Measurements from ENCODE around the gene UGT1A4.
"Not testable (repeated sequence)": the region's sequence is repeated elsewhere in the genome, so short reads cannot be mapped to it uniquely, and the experiment has no call there.

The UGT1A4 gene

DNA sequence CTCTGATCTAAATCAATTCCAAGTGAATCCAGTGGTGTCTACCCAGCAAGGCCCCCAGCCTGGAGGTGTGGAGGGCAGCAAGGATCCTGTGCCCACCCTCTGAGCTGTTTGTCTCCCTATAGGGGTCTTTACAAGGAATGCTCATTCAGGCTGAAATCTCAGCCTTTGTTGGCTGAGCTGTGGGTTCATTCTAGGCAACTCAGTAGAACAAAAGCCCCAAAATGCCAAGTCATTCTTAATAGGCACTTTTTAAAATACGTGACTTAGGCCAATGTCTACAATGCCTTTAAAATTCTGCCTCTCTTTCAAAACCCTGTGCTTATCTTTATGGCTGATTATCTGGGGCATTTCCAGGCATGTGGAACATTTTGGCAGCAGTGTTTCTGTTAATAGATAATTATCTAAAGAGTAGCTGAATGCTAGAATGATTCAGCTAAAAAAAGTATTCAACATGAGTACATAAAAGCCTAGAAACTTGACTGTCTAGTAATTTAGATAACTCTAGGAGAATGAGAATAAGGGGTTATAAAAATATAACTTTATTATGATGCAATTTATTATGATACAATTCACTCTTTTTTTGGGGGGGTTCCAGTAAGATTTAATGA is 18.4 kb upstream of the UGT1A4 start:
- DNase-seq, result peak; percentile 32

DNA sequence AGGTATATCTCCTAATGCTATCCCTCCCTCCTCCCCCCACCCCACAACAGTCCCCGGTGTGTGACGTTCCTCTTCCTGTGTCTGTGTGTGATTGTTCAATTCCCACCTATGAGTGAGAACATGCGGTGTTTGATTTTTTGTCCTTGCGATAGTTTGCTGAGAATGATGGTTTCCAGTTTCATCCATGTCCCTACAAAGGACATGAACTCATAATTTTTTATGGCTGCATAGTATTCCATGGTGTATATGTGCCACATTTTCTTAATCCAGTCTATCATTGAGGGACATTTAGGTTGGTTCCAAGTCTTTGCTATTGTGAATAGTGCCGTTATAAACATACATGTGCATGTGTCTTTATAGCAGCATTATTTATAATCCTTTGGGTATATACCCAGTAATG is 17.7 kb upstream of the UGT1A4 start:
- not testable (repeated sequence) for DNase-seq

DNA sequence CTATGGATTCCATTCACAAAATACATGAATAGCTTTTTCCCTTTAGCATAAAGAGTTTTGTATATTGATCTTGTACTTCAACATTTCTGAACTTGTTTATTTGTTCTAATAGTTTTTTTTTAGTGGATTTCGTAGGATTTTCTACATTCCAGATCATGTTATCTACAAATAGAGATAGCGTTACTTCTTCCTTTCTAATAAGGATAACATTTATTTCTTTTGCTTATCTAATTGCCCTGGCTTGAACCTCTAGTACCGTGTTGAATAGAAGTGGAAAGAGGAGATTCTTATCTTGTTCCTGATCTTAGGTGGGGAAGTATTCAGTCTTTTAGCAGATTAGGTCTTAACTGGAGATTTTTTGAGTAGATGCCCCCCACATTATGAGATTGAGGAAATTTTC is 16.3 kb upstream of the UGT1A4 start:
- DNase-seq, result no peak

DNA sequence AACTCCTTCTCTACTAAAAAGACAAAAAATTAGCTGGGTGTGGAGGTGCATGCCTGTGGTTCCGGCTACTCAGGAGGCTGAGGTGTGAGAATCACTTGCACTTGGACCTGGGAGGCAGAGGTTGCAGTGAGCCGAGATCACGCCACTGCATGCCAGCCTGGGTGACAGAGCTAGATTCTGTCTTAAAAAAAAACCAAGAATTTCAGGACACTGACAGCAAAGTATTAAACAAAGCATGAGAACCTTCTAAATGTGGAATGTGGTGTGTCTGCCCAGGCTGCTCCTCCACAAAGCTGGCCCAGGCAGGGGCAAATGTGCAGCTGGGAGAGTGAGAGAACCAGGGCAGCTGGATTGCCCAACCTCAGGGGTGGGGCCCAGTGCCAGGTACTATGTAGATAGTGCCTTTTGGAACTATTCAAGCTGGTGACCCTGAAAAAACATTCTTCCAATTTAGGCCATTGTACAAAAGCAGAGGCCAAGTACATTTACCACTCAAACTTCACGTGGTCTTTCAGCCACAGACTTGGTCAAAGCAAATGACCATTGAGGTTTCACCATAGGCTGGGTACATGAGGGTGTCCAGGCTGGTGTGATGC is 12.5 kb upstream of the UGT1A4 start:
- DNase-seq, result no peak

DNA sequence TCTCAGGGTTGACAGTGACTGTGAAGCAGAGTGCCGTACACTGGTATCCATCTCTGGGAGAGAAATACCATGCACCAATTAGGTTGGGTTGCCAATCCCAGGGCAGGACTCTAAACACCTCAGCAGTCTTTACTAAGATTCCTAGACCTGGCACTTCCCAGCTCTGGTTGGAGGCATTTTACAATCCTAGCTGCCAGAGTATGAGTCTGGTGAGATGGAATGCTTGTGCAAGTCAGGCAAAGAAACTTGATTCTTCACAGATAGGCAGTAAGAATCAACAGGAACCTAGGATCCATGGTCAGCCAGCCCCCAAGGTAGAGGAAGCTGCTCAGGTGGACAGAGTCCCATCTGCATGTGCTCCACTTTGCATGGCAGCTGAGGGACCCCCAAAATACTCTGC is 11.8 kb upstream of the UGT1A4 start:
- DNase-seq, result no peak

DNA sequence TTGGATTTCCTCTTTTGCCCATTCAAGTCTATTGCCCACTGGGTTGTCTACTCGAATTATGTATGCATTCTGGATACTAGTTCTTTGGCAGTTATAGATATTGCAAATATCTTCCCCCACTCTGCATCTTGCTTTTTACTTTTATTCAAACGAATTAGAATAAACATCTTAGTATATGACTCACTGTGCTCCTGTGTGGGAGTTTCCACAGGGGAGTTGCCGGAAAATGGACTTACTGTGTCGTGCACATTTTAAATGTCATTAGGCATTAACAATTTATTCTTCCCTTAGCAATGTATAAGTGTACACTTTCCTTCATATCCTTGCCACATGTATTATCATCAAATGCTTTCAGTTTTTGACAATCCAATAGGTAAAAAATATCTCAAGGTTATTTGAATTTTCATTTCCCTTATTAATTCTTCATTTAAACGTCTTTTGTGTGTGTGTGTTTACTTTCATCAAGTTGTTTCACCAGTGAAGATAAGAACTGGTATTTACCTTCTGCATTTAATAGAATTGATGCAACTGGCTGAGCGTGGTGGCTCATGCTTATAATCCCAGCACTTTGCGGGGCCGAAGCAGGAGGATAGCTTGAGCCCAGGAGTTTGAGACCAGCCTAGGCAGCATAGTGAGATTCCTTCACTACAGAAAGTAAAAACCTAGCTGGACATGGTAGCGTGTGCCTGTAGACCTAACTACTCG is 10.4 kb upstream of the UGT1A4 start:
- DNase-seq, result no peak

DNA sequence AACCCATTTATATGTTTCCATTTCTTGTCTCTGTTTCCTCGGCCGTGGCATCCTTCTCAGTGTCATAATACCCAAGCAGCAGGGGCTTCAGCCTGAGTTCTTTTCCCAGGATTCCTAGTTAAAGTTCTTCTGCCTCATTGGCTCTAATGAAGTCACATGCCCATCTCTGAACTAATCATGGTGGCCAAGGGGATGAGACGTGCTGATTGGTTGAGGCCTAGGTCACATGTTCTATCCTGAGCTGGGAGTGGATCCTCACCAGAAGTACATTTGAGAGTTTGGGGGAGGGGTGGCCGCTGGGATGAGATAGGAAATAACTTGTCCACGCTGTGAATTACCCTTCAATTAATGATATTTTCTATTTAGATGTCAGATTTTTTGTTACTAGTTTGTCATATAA is 9.6 kb upstream of the UGT1A4 start:
- no peak for DNase-seq

DNA sequence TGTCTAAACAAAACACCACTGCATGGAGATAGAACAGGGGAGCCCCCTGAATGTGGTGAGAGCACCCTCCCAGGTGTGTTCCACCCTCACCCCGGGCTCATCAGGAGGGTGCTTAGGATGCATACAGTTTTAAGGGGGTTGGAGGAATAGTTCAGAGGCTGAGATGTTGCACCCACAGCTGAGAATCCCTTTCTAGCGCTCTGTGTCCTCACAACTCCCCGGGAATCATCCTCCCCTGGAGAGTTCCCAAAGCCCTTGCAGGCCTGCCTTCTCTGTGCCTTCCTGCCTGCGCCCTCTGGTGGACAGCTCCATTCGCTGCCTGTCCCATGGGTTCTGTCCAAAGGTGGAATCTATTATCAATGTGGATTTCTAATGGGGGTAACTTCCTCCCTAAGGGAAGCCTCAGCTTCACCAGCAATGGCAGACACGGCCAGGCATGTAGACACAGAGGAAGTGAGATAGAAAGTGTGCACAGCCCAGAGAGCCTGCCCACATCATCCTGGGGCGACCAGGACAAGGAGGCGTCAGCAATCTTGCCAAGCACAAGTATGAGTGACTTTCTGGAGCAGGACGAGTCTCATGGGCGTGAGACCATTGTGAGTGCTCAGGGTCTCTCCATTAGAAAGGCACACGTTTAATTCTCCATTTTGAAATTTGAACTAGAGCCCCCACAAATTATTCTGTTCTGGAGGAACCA is 7.1 kb upstream of the UGT1A4 start:
- DNase-seq, result no peak

DNA sequence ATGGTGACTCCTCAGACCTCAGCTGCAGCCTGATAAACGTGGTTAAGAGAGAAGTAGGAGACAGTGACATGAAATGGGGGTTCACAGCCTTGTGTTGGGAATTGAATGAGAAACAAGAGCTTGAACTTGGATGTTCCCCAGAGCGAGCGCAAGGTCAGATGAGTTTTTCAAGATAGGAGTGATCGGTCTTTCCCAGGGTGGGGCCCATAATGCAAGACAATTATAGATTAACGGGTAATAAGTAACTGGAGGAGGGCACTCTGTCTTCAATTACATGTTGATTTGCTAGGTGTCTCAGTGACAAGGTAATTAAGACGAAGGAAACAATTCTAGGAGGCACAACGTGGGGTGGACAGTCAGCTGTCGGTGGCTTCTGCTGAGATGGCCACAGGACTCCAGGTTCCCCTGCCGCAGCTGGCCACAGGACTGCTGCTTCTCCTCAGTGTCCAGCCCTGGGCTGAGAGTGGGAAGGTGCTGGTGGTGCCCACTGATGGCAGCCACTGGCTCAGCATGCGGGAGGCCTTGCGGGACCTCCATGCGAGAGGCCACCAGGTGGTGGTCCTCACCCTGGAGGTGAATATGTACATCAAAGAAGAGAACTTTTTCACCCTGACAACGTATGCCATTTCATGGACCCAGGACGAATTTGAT is 5.8 kb upstream of the UGT1A4 start, which contains the start of gene UGT1A5:
Gene UGT1A5 (plus strand): TSS at position 297 of the 651 bp plus-strand sequence. CDS start 85 bp downstream, at position 382.
- no peak for DNase-seq

DNA sequence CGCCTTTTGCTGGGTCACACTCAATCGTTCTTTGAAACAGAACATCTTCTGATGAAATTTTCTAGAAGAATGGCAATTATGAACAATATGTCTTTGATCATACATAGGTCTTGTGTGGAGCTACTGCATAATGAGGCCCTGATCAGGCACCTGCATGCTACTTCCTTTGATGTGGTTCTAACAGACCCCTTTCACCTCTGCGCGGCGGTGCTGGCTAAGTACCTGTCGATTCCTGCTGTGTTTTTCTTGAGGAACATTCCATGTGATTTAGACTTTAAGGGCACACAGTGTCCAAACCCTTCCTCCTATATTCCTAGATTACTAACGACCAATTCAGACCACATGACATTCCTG is 5.3 kb upstream of the UGT1A4 start:
- no peak for DNase-seq

DNA sequence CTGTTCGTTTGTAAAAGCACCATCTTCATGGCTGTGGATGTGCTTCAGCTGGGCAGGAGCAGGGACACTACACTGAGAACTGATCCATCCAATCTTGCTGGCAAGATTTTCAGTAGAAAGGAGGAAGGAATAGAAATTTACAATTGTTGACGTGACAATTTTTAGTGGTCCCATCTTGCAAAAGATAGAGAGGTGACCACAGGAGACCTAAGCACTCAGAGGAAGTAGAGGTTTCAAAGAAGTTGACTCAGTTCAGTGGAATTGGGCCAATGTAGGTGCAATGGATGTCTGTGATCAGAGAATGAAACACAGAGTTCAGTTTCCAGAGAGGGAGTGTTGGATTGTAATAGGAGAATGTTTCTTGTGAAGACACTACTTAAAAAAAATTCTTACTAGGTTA is 4.4 kb upstream of the UGT1A4 start:
- DNase-seq, result no peak

DNA sequence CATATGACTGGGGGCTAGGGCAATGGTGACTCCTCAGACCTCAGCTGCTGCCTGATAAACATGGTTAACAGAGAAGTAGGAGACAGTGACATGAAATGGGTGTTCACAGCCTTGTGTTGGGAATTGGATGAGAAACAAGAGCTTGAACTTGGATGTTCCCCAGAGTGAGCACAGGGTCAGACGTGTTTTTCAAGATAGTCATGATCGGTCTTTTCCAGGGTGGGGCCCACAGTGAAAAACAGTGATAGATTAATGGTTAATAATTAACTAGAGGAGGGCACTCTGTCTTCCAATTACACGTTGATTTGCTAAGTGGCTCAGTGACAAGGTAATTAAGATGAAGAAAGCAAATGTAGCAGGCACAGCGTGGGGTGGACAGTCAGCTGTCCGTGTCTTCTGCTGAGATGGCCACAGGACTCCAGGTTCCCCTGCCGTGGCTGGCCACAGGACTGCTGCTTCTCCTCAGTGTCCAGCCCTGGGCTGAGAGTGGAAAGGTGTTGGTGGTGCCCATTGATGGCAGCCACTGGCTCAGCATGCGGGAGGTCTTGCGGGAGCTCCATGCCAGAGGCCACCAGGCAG is 10.3 kb downstream of the UGT1A4 start, which contains the start of gene UGT1A3:
Gene UGT1A3 (plus strand): TSS at position 320 of the 579 bp plus-strand sequence. CDS start 85 bp downstream, at position 405.
- no peak for DNase-seq

DNA sequence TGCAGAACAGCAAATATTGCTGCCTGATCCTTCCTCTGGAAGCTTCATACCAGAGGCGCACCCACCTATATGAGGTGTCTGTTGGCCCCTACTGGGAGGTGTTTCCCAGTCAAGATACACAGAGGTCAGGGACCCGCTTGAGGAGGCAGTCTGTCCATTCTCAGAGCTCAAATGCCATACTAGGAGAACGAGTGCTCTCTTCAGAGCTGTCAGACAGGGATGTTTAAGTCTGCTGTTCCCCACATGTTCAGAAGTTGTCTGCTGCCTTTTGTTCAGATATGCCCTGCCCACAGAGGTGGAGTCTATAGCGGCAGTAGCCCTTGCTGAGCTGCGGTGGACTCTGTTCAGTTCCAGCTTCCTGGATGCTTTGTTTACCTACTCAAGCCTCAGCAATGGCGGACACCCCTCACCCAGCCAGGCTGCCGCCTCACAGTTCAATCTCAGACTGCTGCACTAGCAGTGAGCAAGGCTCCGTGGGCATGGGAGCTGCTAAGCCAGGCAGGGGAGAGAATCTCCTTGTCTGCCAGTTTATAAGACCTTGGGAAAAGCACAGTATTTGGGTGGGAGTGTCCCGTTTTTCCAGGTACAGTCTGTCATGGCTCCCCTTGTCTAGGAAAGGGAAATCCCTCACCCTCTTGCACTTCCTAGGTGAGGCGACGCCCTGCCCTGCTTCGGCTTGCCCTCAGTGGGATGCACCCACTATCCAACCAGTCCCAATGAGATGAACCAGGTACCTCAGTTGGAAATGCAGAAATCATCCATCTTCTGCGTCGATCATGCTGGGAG is 18.5 kb downstream of the UGT1A4 start:
- DNase-seq, result not testable (repeated sequence)

DNA sequence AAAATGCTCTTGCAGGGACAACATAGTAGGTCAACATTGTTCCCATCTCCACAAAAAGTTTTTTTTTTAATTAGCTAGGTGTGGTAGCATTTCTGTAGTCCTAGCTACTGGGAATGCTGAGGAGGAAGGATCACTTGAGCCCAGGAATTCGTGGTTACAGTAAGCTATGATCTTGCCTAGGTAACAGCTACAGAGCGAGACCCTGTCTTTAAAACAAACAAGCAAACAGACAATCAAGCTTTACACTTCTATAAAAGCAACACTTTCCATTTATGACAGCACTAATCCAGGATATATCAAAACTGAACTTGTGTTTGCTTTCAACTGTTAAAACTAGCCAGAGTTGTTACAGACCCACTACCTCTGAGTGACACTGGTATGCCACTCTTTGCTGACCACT is 22.3 kb downstream of the UGT1A4 start:
- no peak for DNase-seq

DNA sequence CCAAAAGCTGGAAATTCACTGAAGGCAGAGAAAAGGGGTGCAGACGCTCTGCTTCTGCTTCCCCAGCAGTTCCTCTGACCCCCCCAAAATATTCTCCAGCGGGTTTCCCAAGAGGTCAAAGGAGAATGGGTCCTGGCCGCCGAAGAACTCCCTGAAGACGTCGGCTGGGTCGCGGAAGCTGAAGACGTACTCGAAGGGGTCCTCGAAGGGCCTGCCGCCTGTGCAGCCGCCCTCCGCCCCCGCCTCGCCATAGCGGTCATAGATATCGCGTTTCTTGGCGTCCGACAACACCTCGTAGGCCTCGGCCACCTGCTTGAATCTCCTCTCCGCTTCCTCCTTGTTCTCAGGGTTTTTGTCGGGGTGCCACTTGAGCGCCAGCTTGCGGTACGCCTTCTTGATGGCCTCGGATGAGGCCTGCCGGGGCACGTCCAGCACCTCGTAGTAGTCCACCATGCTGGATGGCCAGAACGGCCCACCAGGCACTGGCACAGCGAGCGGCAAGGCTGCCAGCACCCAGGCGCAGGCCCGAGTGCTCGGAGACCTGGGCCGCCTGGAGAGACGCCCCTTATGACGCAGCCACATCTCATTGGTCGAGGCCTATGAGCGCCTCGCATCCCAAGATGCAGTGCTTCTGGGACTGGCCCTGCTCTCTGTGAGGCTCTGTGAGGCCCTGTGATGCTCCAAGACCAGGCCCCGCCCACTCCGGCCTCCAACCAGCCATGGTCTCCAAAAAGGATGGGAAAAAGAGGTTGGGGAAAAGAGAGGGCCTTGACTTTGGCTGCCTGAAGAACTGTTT is 25.1 kb downstream of the UGT1A4 start:
- no peak for DNase-seq

DNA sequence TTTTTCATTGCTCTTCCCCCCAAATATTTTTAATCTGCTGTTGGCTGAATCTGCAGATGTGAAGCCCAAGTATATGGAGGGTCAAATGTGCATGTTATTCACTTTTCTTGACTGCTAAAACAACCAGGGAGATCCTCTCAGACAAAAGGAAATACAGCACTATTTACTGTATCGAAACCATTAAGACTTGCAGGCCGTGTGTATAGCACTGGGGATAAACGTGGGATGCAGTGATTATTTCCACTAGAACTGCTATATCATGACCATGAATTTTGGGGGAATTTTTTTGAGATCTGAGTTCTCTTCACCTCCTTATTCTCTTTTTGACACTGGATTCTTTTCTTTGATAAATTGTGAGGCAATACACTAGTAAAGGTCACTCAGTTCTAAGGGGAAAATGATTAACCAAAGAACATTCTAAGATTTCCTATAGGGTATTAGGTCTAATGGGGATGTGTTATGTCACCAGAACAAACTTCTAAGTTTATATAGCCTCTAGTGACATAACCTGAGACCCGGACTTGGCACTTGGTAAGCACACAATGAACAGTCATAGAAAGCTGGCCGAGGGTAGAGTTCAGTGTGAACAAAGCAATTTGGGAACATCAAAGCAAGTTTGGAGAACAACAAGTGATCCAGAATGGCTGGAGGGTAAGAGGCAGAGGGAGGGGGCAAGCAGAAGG is 26.7 kb downstream of the UGT1A4 start:
- DNase-seq, result no peak

DNA sequence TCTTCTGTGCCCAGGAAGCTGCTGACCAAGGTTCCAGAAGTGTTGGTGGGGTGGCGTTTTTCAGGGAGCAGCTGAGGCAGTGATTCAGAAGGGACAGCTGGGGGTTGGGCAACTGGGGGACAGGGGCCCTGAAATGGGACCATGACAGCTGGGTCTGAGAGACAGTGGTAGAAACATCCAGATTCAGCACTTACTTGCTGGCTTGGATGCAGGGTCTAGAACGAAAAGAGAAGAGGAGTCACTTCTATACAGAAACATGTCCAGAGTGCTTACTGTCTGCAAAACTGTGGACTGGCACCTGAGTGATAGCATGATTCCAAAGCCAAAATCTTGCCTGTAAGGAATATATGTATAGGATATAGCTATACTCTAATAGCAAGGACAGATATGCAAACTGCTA is 27.3 kb downstream of the UGT1A4 start:
- not testable (repeated sequence) for DNase-seq

DNA sequence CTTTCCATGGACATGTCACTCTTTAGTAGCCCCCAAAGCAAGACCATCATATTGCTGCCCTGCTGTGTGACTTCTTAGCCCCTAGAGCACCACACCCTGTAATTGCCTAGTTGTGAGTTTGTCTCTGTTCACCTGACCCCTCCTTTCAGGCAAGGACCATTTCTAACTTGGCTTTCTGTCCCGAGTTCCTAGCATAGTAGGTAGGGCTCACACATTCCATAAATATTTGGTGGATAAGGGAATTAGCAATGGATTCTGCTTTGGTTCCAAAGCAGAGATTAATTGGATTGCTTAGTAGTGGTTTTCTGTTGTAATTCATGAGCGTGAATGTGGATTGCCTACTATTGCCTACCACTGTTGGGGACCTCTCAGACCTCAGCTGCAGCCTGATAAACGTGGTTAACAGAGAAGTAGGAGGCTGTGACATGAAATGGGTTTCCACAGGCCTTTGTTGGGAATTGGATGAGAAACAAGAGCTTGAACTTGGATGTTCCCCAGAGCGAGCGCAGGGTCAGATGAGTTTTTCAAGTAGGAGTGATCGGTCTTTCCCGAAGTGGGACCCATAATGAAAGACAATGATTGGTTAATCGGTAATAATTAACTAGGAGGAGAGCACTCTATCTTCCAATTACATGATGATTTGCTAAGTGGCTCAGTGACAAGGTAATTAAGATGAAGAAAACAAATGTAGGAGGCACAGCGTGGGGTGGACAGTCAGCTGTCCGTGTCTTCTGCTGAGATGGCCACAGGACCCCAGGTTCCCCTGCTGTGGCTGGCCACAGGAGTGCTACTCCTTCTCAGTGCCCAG is 28.1 kb downstream of the UGT1A4 start:
- DNase-seq, result no peak

DNA sequence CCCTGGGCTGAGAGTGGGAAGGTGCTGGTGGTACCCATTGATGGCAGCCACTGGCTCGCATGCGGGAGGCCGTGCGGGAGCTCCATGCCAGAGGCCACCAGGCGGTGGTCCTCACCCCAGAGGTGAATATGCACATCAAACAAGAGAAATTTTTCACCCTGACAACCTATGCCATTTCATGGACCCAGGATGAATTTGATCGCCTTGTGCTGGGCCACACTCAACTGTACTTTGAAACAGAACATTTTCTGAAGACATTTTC is 28.7 kb downstream of the UGT1A4 start:
- DNase-seq, result no peak

DNA sequence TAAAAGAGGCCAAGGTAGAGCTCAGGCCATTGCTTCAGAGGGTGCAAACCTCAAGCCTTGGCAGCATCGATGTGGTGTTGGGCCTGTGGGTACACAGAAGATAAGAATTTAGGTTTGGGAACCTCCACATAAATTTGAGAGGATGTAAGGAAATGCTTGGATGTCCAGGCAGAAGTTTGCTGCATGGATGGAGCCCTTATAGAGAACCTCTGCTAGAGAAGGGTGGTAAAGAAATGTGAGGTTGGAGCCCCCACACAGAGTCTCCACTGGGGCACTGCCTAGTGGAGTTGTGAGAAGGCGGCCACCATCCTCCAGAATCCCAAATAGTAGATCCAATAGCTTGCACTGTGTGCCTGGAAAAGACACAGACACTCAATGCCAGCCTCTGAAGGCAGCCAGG is 32.2 kb downstream of the UGT1A4 start:
- not testable (repeated sequence) for DNase-seq

Data from DMS79 (cell line).